PC-3 (cell line): Measurements from ENCODE around the gene IRF1.

Experiments used
- EZH2 ChIP-seq: fragments of 300-600 bp; sonication (generic); IDR thresholded peaks from one replicate; pipeline ENCODE4 v1.6.1; 2017; ENCODE audit warnings: antibody characterized with exemption, mild to moderate bottlenecking, low read length; ENCODE audit not compliant: unreplicated experiment
- EZH2phosphoT487 ChIP-seq: fragments of 300-600 bp; sonication (generic); IDR thresholded peaks from 2 replicates; pipeline ENCODE4 v1.6.1; 2018; ENCODE audit warnings: mild to moderate bottlenecking, antibody characterized with exemption, low read length, borderline replicate concordance
- TF ChIP-seq, protein P1 (sequence below): fragments of 300-600 bp; sonication (generic); conservative IDR thresholded peaks from 2 replicates; pipeline ENCODE4 v1.5.1; 2017; ENCODE audit warnings: antibody characterized with exemption, low read depth, mild to moderate bottlenecking, low read length

DNA sequence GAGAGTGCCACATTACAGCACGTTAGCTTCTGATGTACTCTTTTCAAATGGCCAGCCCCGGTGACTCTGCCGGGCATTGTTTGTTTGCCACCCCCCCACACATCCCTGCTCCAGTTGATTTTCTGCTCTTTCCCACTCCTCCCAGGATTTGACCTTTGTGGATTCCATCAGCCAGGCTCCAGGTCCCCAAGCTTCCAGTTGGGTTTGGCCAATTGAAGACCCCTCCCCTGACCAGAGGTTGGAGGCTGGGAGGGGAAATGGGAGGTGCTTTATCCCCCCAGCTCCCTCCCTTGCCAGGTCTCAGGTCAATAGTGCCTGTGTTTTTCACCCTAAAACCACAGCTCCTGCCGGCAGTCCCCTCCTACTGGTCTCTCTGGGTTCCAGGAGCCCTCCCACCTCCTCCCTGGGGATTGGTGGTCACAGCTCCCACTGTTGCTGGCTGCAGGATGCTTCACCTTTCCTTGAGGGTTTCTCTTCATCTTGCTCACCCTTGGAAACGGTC is 34.9 kb downstream of the IRF1 start:
- TF ChIP-seq, protein P1, sequence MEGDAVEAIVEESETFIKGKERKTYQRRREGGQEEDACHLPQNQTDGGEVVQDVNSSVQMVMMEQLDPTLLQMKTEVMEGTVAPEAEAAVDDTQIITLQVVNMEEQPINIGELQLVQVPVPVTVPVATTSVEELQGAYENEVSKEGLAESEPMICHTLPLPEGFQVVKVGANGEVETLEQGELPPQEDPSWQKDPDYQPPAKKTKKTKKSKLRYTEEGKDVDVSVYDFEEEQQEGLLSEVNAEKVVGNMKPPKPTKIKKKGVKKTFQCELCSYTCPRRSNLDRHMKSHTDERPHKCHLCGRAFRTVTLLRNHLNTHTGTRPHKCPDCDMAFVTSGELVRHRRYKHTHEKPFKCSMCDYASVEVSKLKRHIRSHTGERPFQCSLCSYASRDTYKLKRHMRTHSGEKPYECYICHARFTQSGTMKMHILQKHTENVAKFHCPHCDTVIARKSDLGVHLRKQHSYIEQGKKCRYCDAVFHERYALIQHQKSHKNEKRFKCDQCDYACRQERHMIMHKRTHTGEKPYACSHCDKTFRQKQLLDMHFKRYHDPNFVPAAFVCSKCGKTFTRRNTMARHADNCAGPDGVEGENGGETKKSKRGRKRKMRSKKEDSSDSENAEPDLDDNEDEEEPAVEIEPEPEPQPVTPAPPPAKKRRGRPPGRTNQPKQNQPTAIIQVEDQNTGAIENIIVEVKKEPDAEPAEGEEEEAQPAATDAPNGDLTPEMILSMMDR: no peak
- no peak for TF ChIP-seq EZH2
- no peak for TF ChIP-seq EZH2phosphoT487
